ENCODE results near the gene MYO15A.

GRCh38 chr17:18172531-18173278 lies 64.1 kb downstream of the MYO15A start:
- no peak for TF ChIP-seq EZH2phosphoT487 (IDR thresholded peaks at IDR 0.05; ENCODE audit: low read depth, severe bottlenecking, unreplicated experiment)
- TF ChIP-seq CTCF (IDR thresholded peaks at IDR 0.05; ENCODE audit: poor library complexity): no peak

Data from hepatocyte (in vitro differentiated cells).